HCT116 (cell line): ENCODE results near the gene IL17RD. TPM values are rescaled to one million over a fixed set of nuclear protein-coding genes. Genes with fewer than 3 reads are reported as not detected.

Source experiments
- ATAC-seq: fragments of 200-7000 bp; cut with Tn5 transposase; 2 replicates; pipeline ENCODE4 v1.9.1; 2020; ENCODE audit warnings: mild to moderate bottlenecking, moderate library complexity
- BruUV-seq: library from RNA; stranded (reverse); fragments of 400-500 nt; replicated peaks from 2 replicates; lab custom pipeline; 2021; lab: Mats Ljungman, UMichigan
- CTCF ChIA-PET: fragments of 300-600 bp; sonication (Branson Sonifier 250); formaldehyde crosslinking; loops from one replicate; lab custom pipeline; 2021; ENCODE audit warnings: antibody characterized with exemption; lab: Charles Lee
- POLR2A ChIA-PET: fragments of 300-600, 350-600 bp; sonication (Branson Sonifier 250); formaldehyde crosslinking; loops from one replicate; lab custom pipeline; 2021; ENCODE audit warnings: antibody characterized with exemption; lab: Charles Lee
- RAD21 ChIA-PET, 2 experiments: fragments of 300-600 bp; sonication (Branson Sonifier 250); formaldehyde crosslinking; loops; one replicate each; lab custom pipeline; 2023; ENCODE audit warnings: low total read pairs in 2 of 2; ENCODE audit not compliant: uncharacterized antibody in 2 of 2, unreplicated experiment in 2 of 2, low non-redundant PET in 1 of 2; lab: Charles Lee
- DNase-seq: peaks from one replicate; pipeline ENCODE4 v3.0.0-alpha.2; 2010; ENCODE audit warnings: low read depth, low spot score
- H2AFZ ChIP-seq: fragments of 200-600 bp; shearing (Covaris generic), sonication (generic); 2 replicates; pipeline ENCODE4 v1.6.1; 2017; ENCODE audit warnings: low read depth, mixed run types, mixed read lengths, antibody characterized with exemption, low read length; ENCODE audit not compliant: poor library complexity, severe bottlenecking
- H3K27ac ChIP-seq: 2 replicates; pipeline ENCODE4 v1.5.1; 2012; ENCODE audit warnings: low read depth, low read length
- H3K27me3 ChIP-seq: fragments of 200-600 bp; sonication (generic); 2 replicates; pipeline ENCODE4 v1.6.1; 2016; ENCODE audit warnings: mixed run types, low read length, mixed read lengths; ENCODE audit not compliant: insufficient read depth
- H3K36me3 ChIP-seq, 2 experiments: fragments of 200-500 bp in 1 of 2; fragments of 200-600 bp in 1 of 2; sonication (Bioruptor generic) in 1 of 2; sonication (generic) in 1 of 2; 2 replicates each; pipeline versions ENCODE4 v1.5.1 to v1.6.1; 2014 to 2016; ENCODE audit warnings: low read length in 2 of 2, inconsistent platforms in 1 of 2, mixed read lengths in 1 of 2, mixed run types in 1 of 2; ENCODE audit not compliant: insufficient read depth in 2 of 2, control insufficient read depth in 1 of 2
- H3K4me1 ChIP-seq, 2 experiments: fragments of 200-600 bp in 1 of 2; sonication (generic) in 1 of 2; 2 replicates each; pipeline versions ENCODE4 v1.5.1 to v1.6.1; 2012 to 2017; ENCODE audit warnings: low read length in 2 of 2, inconsistent platforms in 1 of 2, mild to moderate bottlenecking in 1 of 2, mixed read lengths in 1 of 2, mixed run types in 1 of 2, moderate library complexity in 1 of 2; ENCODE audit not compliant: insufficient read depth in 2 of 2, control insufficient read depth in 1 of 2
- H3K4me2 ChIP-seq: fragments of 200-600 bp; sonication (generic); 2 replicates; pipeline ENCODE4 v1.6.1; 2017; ENCODE audit warnings: mixed run types, low read length, mixed read lengths
- H3K4me3 ChIP-seq, 2 experiments: fragments of 200-600 bp in 1 of 2; sonication (generic) in 1 of 2; replicated peaks in 1 of 2; 2 replicates each; pipeline ENCODE4 v1.5.1; 2011 to 2016; ENCODE audit warnings: low read length in 2 of 2, control low read depth in 1 of 2, low read depth in 1 of 2, mild to moderate bottlenecking in 1 of 2, mixed read lengths in 1 of 2, mixed run types in 1 of 2
- H3K79me2 ChIP-seq: fragments of 200-600 bp; sonication (generic); 2 replicates; pipeline ENCODE4 v1.6.1; 2017; ENCODE audit warnings: mild to moderate bottlenecking, mixed run types, low read length, moderate library complexity, mixed read lengths; ENCODE audit not compliant: insufficient read depth
- H3K9ac ChIP-seq: fragments of 200-600 bp; sonication (generic); 2 replicates; pipeline ENCODE4 v1.6.1; 2016; ENCODE audit warnings: low read length, mixed read lengths
- H3K9me2 ChIP-seq: fragments of 200-600 bp; sonication (generic), shearing (Covaris generic); 2 replicates; pipeline ENCODE4 v1.6.1; 2017; ENCODE audit warnings: mixed run types, mild to moderate bottlenecking, moderate library complexity; ENCODE audit not compliant: insufficient read depth
- H3K9me3 ChIP-seq, 2 experiments: fragments of 200-500 bp in 1 of 2; fragments of 200-600 bp in 1 of 2; sonication (Bioruptor generic) in 1 of 2; sonication (generic) in 1 of 2; 2 replicates each; pipeline ENCODE4 v1.6.1; 2014 to 2017; ENCODE audit warnings: low read length in 2 of 2, mixed read lengths in 2 of 2, inconsistent platforms in 1 of 2, low read depth in 1 of 2, mild to moderate bottlenecking in 1 of 2, mixed run types in 1 of 2, moderate library complexity in 1 of 2; ENCODE audit not compliant: control insufficient read depth in 1 of 2, insufficient read depth in 1 of 2
- H4K20me1 ChIP-seq: fragments of 200-600 bp; sonication (generic), shearing (Covaris generic); 2 replicates; pipeline ENCODE4 v1.6.1; 2017; ENCODE audit warnings: mixed run types, mild to moderate bottlenecking, moderate library complexity; ENCODE audit not compliant: insufficient read depth
- CBX3 ChIP-seq: IDR thresholded peaks from 2 replicates; pipeline ENCODE4 v1.6.1; 2012; ENCODE audit warnings: low read depth
- CEBPB ChIP-seq: IDR thresholded peaks from 2 replicates; pipeline ENCODE4 v1.6.1; 2012; ENCODE audit warnings: low read depth
- EGR1 ChIP-seq: IDR thresholded peaks from 2 replicates; pipeline ENCODE4 v1.6.1; 2012; ENCODE audit warnings: low read depth
- EZH2phosphoT487 ChIP-seq: fragments of 200-600 bp; IDR thresholded peaks from 2 replicates; pipeline ENCODE4 v1.6.1; 2018; ENCODE audit warnings: antibody characterized with exemption, borderline replicate concordance
- JUND ChIP-seq: IDR thresholded peaks from 2 replicates; pipeline ENCODE4 v1.6.1; 2012
- POLR2A ChIP-seq: IDR thresholded peaks from 2 replicates; pipeline ENCODE4 v1.7.0; 2011; ENCODE audit warnings: borderline replicate concordance; ENCODE audit not compliant: insufficient read depth, insufficient read length; ENCODE audit errors: extremely low read depth
- RAD21 ChIP-seq: IDR thresholded peaks from 2 replicates; pipeline ENCODE4 v1.6.1; 2012; ENCODE audit warnings: low read depth, mild to moderate bottlenecking
- SP1 ChIP-seq: IDR thresholded peaks from 2 replicates; pipeline ENCODE4 v1.6.1; 2012; ENCODE audit warnings: low read depth
- TCF7L2 ChIP-seq: IDR thresholded peaks from 2 replicates; pipeline ENCODE4 v1.7.0; 2011; ENCODE audit warnings: borderline replicate concordance, inconsistent platforms; ENCODE audit not compliant: insufficient read depth, insufficient read length; ENCODE audit errors: extremely low read depth
- YY1 ChIP-seq: IDR thresholded peaks from 2 replicates; pipeline ENCODE4 v1.6.1; 2011; ENCODE audit warnings: low read length, low read depth, moderate library complexity, mild to moderate bottlenecking; ENCODE audit not compliant: insufficient replicate concordance; ENCODE audit errors: extremely low read depth
- ZFX ChIP-seq: fragments of 450-650 bp; IDR thresholded peaks from 2 replicates; pipeline ENCODE4 v1.6.1; 2017
- ZNF274 ChIP-seq: fragments of 200-500 bp; sonication (Bioruptor generic); IDR thresholded peaks from 2 replicates; pipeline ENCODE4 v1.6.1; 2014; ENCODE audit warnings: mild to moderate bottlenecking, low read depth, low read length, inconsistent platforms
- intact Hi-C: fragments of 100-400 bp; cut with micrococcal nuclease; formaldehyde crosslinking; loops from 2 replicates; pipeline ENCODE4 v1.10.0; 2022
- total RNA-seq: library from RNA; stranded (reverse); gene quantifications from one replicate; pipeline ENCODE4 v1.2.1, GENCODE V29; 2021; ENCODE audit not compliant: unreplicated experiment
- TF ChIP-seq, protein P1 (sequence below): IDR thresholded peaks from 2 replicates; pipeline ENCODE4 v1.6.1; 2012
- TF ChIP-seq, protein P2 (sequence below): IDR thresholded peaks from 2 replicates; pipeline ENCODE4 v1.6.1; 2012
- TF ChIP-seq, protein P3 (sequence below), 3 experiments: fragments of 200-600 bp in 1 of 3; sonication (generic) in 1 of 3; IDR thresholded peaks in 2 of 3; conservative IDR thresholded peaks in 1 of 3; 2 replicates each; pipeline ENCODE4 v1.5.1; 2012 to 2017; ENCODE audit warnings: low read depth in 2 of 3, low read length in 2 of 3, antibody characterized with exemption in 1 of 3, borderline replicate concordance in 1 of 3, control low read depth in 1 of 3, mild to moderate bottlenecking in 1 of 3, mixed read lengths in 1 of 3, mixed run types in 1 of 3, moderate library complexity in 1 of 3; ENCODE audit not compliant: insufficient read depth in 1 of 3

The IL17RD gene
- total RNA-seq, 1 experiment from 2014 or later, result 12.3 TPM

GRCh38 chr3:57151021-57151449 is 14.1 kb downstream of the IL17RD start:
- no peak overlapping the region for H3K4me3 ChIP-seq
- POLR2A ChIA-PET, result no interaction called here
- no peaks in the 10 kb centered on the region for H3K9me2 ChIP-seq
- no peaks in the 10 kb centered on the region for H3K79me2 ChIP-seq
- no peaks in the 10 kb centered on the region for H4K20me1 ChIP-seq
- no peak overlapping the region for H2AFZ ChIP-seq
- H3K9ac ChIP-seq, result no peak overlapping the region
- H3K4me2 ChIP-seq, result no peak overlapping the region
- no peak for TF ChIP-seq CBX3
- TF ChIP-seq, protein P1, sequence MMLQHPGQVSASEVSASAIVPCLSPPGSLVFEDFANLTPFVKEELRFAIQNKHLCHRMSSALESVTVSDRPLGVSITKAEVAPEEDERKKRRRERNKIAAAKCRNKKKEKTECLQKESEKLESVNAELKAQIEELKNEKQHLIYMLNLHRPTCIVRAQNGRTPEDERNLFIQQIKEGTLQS, result no peak
- TF ChIP-seq EGR1, result no peak
- no peak for TF ChIP-seq POLR2A
- no peak for TF ChIP-seq SP1
- TF ChIP-seq, protein P2, sequence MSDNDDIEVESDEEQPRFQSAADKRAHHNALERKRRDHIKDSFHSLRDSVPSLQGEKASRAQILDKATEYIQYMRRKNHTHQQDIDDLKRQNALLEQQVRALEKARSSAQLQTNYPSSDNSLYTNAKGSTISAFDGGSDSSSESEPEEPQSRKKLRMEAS, result no peak
- no peak for TF ChIP-seq YY1
- no peak for TF ChIP-seq ZNF274
- TF ChIP-seq, protein P3, sequence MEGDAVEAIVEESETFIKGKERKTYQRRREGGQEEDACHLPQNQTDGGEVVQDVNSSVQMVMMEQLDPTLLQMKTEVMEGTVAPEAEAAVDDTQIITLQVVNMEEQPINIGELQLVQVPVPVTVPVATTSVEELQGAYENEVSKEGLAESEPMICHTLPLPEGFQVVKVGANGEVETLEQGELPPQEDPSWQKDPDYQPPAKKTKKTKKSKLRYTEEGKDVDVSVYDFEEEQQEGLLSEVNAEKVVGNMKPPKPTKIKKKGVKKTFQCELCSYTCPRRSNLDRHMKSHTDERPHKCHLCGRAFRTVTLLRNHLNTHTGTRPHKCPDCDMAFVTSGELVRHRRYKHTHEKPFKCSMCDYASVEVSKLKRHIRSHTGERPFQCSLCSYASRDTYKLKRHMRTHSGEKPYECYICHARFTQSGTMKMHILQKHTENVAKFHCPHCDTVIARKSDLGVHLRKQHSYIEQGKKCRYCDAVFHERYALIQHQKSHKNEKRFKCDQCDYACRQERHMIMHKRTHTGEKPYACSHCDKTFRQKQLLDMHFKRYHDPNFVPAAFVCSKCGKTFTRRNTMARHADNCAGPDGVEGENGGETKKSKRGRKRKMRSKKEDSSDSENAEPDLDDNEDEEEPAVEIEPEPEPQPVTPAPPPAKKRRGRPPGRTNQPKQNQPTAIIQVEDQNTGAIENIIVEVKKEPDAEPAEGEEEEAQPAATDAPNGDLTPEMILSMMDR (IDR thresholded peaks at IDR 0.05 in 2 of 3, conservative IDR thresholded peaks at IDR 0.05 in 1 of 3; ENCODE audit: borderline replicate concordance in 1 of 3, insufficient read depth in 1 of 3, low read depth in 2 of 3, low read length in 2 of 3), result no peak
- no peak for TF ChIP-seq RAD21
- TF ChIP-seq CEBPB, result no peak
- TF ChIP-seq TCF7L2, result no peak
- no peak for TF ChIP-seq EZH2phosphoT487
- no peak for TF ChIP-seq JUND
- TF ChIP-seq ZFX, result no peak
- intact Hi-C loops, result no loop called here
- H3K27me3 ChIP-seq, result no peaks in the 10 kb centered on the region
- RAD21 ChIA-PET, result no interaction called here
- no peaks in the 10 kb centered on the region for H3K9me3 ChIP-seq
- no peaks in the 10 kb centered on the region for H3K36me3 ChIP-seq
- H3K4me1 ChIP-seq, result peaks cover 3 to 7% of the 10 kb centered on the region in 2 experiments; a peak in 2 of 4 replicates
- ATAC-seq, result no peak
- DNase-seq, result no peak
- CTCF ChIA-PET, result no interaction called here
- no TSS peak for BruUV-seq
- H3K27ac ChIP-seq, result no peak overlapping the region
